Bronchial epithelial cell (primary cell): ENCODE measurements around the gene ANKRD33B. TPM values are rescaled to one million over a fixed set of nuclear protein-coding genes. Genes with fewer than 3 reads are reported as not detected.
"Not testable (repeated sequence)": the region's sequence is repeated elsewhere in the genome, so short reads cannot be mapped to it uniquely, and the experiment has no call there.

ENCODE experiments used
- DNase-seq: peaks from one replicate; pipeline ENCODE4 v3.0.0-alpha.2; 2010; ENCODE audit warnings: low read depth
- FAIRE-seq: peaks from 2 replicates; lab custom pipeline; 2011; peaks lifted over from hg19 to GRCh38; lab: Jason Lieb, UNC
- H3K27me3 ChIP-seq: 2 replicates; pipeline ENCODE4 v1.5.1; 2011; ENCODE audit warnings: low read length; ENCODE audit not compliant: control insufficient read depth, insufficient read depth
- H3K36me3 ChIP-seq: 2 replicates; pipeline ENCODE4 v1.5.1; 2011; ENCODE audit warnings: low read length; ENCODE audit not compliant: control insufficient read depth, insufficient read depth
- H3K4me3 ChIP-seq: 2 replicates; pipeline ENCODE4 v1.5.1; 2011; ENCODE audit warnings: mild to moderate bottlenecking, low read depth, low read length, control low read depth
- CTCF ChIP-seq: IDR thresholded peaks from 2 replicates; pipeline ENCODE4 v1.5.1; 2011; ENCODE audit warnings: mild to moderate bottlenecking, moderate library complexity, low read length, control low read depth, inconsistent platforms; ENCODE audit not compliant: insufficient read depth, severe bottlenecking
- total RNA-seq: library from RNA; depleted of rRNA; stranded (reverse); fragments of >200 nt; gene quantifications from 2 replicates; pipeline ENCODE4 v1.2.1, GENCODE V29; 2014

The ANKRD33B gene
- total RNA-seq, 1 donor from 2014 or later, result under 0.01 TPM

- FAIRE-seq, result no peak
- DNase-seq, result no peak
These were observed 43.3 kb downstream of the ANKRD33B start for GRCh38 chr5:10607023-10607665.

GRCh38 chr5:10607666-10608073 lies 43.8 kb downstream of the ANKRD33B start:
- no peak for TF ChIP-seq CTCF
- H3K27me3 ChIP-seq, result no peaks in the 10 kb centered on the region
- H3K36me3 ChIP-seq, result no peaks in the 10 kb centered on the region
- H3K4me3 ChIP-seq, result no peak overlapping the region
- FAIRE-seq (no peak), DNase-seq (no peak)

More at GRCh38 chr5:10607023-10607665, 43.3 kb downstream of the ANKRD33B start:
- no peaks in the 10 kb centered on the region for H3K27me3 ChIP-seq
- no peak overlapping the region for H3K4me3 ChIP-seq
- no peaks in the 10 kb centered on the region for H3K36me3 ChIP-seq
- TF ChIP-seq CTCF, result no peak

GRCh38 chr5:10608081-10608480 lies 44.2 kb downstream of the ANKRD33B start:
- H3K36me3 ChIP-seq, FAIRE-seq, H3K4me3 ChIP-seq, H3K27me3 ChIP-seq, DNase-seq: not testable (repeated sequence)

- H3K4me3 ChIP-seq, result no peak overlapping the region
- no peaks in the 10 kb centered on the region for H3K27me3 ChIP-seq
- no peaks in the 10 kb centered on the region for H3K36me3 ChIP-seq
- no peak for TF ChIP-seq CTCF
- DNase-seq (no peak), FAIRE-seq (no peak)
These were observed 46.2 kb downstream of the ANKRD33B start for GRCh38 chr5:10610058-10610457.

- FAIRE-seq, result no peak
- TF ChIP-seq CTCF, result no peak
- H3K27me3 ChIP-seq, result no peaks in the 10 kb centered on the region
These were observed 47.4 kb downstream of the ANKRD33B start for GRCh38 chr5:10611290-10611689.

GRCh38 chr5:10612251-10612650 lies 48.4 kb downstream of the ANKRD33B start:
- no peaks in the 10 kb centered on the region for H3K27me3 ChIP-seq
- FAIRE-seq (no peak), DNase-seq (no peak)
- no peak for TF ChIP-seq CTCF
- H3K4me3 ChIP-seq, result no peak overlapping the region
- H3K36me3 ChIP-seq, result no peaks in the 10 kb centered on the region

More at GRCh38 chr5:10611290-10611689, 47.4 kb downstream of the ANKRD33B start:
- H3K4me3 ChIP-seq, result no peak overlapping the region
- H3K36me3 ChIP-seq, result no peaks in the 10 kb centered on the region
- no peak for DNase-seq
